ENCODE measurements around the gene ANKS1A.

The ANKS1A gene

GRCh38 chr6:34917626-34918285, 28.7 kb downstream of the ANKS1A start:
- DNase-seq (ENCODE audit: low read depth): no peak
- no peak for TF ChIP-seq CTCF (conservative IDR thresholded peaks at IDR 0.05; ENCODE audit: low read depth, low read length)
- H3K4me3 ChIP-seq (ENCODE audit: low read depth, low read length): no peak overlapping the region

- TF ChIP-seq CTCF (conservative IDR thresholded peaks at IDR 0.05; ENCODE audit: low read depth, low read length): no peak
Measured at GRCh38 chr6:34919651-34920050, 30.6 kb downstream of the ANKS1A start.

GRCh38 chr6:34920097-34920496, 31.0 kb downstream of the ANKS1A start:
- no peak overlapping the region for H3K4me3 ChIP-seq (ENCODE audit: low read depth, low read length)
- TF ChIP-seq CTCF (conservative IDR thresholded peaks at IDR 0.05; ENCODE audit: low read depth, low read length): no peak
- no peak for DNase-seq (ENCODE audit: low read depth)

More at GRCh38 chr6:34919651-34920050, 30.6 kb downstream of the ANKS1A start:
- H3K4me3 ChIP-seq (ENCODE audit: low read depth, low read length): no peak overlapping the region
- DNase-seq (ENCODE audit: low read depth): no peak

- no peak overlapping the region for H3K4me3 ChIP-seq (ENCODE audit: low read depth, low read length)
- TF ChIP-seq CTCF (conservative IDR thresholded peaks at IDR 0.05; ENCODE audit: low read depth, low read length): no peak
- DNase-seq (ENCODE audit: low read depth): peak; percentile 76
Measured at GRCh38 chr6:34922177-34922663, 33.2 kb downstream of the ANKS1A start.

- H3K4me3 ChIP-seq (ENCODE audit: low read depth, low read length): no peak overlapping the region
- no peak for TF ChIP-seq CTCF (conservative IDR thresholded peaks at IDR 0.05; ENCODE audit: low read depth, low read length)
- no peak for DNase-seq (ENCODE audit: low read depth)
Measured at GRCh38 chr6:34924831-34925625, 36.0 kb downstream of the ANKS1A start.

GRCh38 chr6:34926655-34927054, 37.6 kb downstream of the ANKS1A start:
- DNase-seq (ENCODE audit: low read depth): peak; percentile 23
- H3K4me3 ChIP-seq (ENCODE audit: low read depth, low read length): no peak overlapping the region
- TF ChIP-seq CTCF (conservative IDR thresholded peaks at IDR 0.05; ENCODE audit: low read depth, low read length): no peak

All from choroid plexus epithelial cell (primary cell).